ENCODE results near the gene KCNQ1.

Gene KCNQ1

DNA sequence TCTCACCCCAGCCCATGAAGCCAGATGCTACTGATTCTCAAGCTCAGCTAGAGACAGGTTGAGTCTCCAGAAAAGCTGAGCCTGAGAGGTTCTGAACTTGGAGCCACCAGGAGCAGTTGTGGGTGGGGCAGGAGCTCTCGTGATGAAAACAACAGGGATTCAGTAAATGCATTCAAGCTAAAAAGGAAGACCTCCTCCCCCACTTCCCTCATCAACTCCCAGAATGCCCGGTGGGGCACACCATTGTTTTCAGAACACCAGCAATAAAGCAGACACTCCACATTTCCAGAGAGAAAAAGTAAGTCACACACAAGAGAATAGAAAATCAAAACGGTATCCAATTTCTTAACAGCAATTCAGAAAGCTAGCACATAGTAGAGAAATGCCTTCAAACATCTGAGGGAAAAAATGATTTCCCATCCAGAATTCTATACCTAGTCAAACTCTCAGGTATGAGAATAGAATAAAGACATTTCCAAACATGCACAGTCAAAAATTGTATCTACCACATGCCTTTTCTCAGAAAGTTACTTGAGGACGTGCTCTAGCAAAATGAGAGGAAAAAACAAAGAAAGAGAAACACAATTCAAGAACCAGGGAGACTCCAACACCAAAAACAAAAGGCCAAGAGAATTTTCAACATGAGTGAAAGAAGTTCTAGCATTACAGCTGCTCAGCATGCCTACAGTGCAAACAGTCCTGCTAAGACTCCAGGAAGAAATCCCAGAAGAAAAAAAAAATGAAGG is 383.9 kb downstream of the KCNQ1 start:
- Histone ChIP-seq H3K36me3 (ENCODE audit: insufficient read depth, low read length) (no peaks in the 10 kb centered on the region), H3K27me3 (ENCODE audit: insufficient read depth, low read length) (peaks cover 5% of the 10 kb centered on the region), H3K9me3 (ENCODE audit: low read length) (peaks cover 2% of the 10 kb centered on the region), H3K4me3 (ENCODE audit: low read length) (no peak overlapping the region), H3K4me1 (ENCODE audit: insufficient read depth, low read length) (peaks cover 14% of the 10 kb centered on the region), H2AFZ (ENCODE audit: low read depth, low read length) (no peak overlapping the region)

DNA sequence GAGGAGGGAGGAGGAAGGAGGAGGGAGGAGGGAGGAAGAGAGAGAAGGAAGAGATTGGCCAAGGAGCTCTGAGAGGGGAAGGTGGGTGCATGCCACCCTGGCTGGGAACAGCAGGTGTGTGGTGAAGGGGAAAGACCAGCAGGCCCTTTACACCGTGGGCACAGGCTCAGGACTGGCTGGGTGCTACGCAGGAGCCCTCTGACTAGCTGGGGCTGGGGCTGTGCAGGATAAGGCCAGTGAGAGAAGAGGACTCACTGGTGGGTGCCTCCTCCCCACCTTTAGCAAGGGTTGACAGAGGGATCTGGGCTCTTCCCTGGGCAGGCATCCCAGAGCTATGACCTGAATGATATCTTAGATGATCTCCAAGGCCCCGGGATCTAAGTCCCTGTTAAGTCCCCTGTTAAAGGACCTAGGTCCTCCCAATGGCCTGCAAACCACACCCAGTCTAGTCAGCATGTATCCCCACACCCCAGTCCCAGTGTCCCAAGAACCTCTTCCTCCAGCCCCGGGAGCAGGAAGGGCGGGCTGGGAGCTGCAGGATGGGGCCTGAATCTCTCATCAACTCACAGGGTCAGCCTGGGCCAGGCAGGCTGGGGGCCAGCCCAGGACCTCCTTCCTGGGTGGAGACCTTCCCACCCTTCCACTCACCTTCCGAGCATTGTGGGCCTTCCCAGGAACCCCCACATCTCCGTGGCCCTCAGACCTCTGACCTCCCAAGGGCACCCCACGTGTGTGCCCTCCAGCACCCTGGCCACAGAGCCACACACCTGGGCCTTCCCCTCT is 385.4 kb downstream of the KCNQ1 start:
- H2AFZ ChIP-seq (ENCODE audit: low read depth, low read length), result no peak overlapping the region
- H3K27me3 ChIP-seq (ENCODE audit: insufficient read depth, low read length), result peaks cover 5% of the 10 kb centered on the region

DNA sequence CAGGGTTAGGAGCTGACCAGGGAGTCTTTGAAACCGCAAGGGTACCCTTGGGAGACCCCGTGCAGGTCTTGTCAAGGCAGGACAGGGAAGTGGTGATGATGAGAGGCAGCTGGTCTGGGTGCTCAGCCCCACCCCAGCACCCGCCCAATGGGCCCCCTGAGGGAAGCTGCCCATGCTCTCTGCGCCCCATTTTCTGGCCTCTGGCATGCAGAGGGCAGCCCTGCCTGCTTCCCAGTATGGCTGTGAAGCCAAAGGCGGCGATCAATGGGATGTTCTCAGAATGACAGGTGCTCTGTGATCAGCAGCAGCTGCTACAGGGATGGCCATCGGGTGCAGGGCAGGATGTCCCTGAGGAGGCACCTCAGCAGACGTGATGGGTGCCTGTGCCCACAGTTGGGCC is 386.1 kb downstream of the KCNQ1 start:
- Histone ChIP-seq H3K4me1 (ENCODE audit: insufficient read depth, low read length) (peaks cover 10% of the 10 kb centered on the region), H3K36me3 (ENCODE audit: insufficient read depth, low read length) (no peaks in the 10 kb centered on the region), H3K9me3 (ENCODE audit: low read length) (peaks cover 2% of the 10 kb centered on the region), H3K4me3 (ENCODE audit: low read length) (no peak overlapping the region), H2AFZ (ENCODE audit: low read depth, low read length) (no peak overlapping the region), H3K27me3 (ENCODE audit: insufficient read depth, low read length) (peaks cover 8% of the 10 kb centered on the region)

More for the DNA sequence above, 385.4 kb downstream of the KCNQ1 start:
- Histone ChIP-seq H3K9me3 (ENCODE audit: low read length) (peaks cover 2% of the 10 kb centered on the region), H3K36me3 (ENCODE audit: insufficient read depth, low read length) (no peaks in the 10 kb centered on the region), H3K4me1 (ENCODE audit: insufficient read depth, low read length) (peaks cover 14% of the 10 kb centered on the region), H3K4me3 (ENCODE audit: low read length) (no peak overlapping the region)

DNA sequence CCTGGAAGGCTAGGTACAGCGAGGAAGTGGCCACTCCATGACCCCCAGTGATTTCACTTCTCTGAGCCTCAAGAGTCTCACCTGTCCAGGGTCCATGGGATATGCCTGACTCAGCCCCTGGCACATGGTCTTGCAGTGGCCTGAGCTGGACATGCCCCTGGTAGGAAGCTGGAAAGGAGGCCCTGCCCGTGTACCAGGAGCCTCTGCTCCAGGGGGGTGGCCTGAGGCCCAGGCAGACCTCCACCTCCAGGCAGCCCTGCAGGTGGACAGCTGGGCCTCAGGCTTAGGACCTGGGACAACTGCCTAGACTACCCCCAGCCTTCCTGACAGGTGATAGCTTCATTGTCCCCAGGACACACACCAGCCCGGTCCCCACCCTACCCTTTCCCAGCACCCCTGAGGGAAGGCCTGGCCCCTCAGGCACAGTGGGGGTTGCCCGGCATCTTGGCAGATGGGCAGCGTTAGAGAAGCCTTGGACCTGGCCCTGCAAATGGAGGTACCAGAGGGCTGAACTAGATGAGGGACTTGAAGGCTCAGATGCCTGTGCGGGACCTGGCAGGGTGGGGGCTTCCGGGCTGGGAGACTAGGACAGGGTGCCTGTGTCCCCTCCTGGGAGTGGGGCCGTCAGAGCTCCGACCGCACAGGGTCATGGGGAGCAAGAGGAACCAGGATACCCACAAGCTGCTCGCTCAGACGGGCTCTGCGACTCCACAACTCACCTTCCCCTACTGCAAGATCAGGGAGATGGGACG is 387.1 kb downstream of the KCNQ1 start:
- Histone ChIP-seq H3K9me3 (ENCODE audit: low read length) (peaks cover 2% of the 10 kb centered on the region), H3K4me3 (ENCODE audit: low read length) (no peak overlapping the region), H3K36me3 (ENCODE audit: insufficient read depth, low read length) (no peaks in the 10 kb centered on the region), H3K4me1 (ENCODE audit: insufficient read depth, low read length) (no peaks in the 10 kb centered on the region), H2AFZ (ENCODE audit: low read depth, low read length) (no peak overlapping the region), H3K27me3 (ENCODE audit: insufficient read depth, low read length) (peaks cover 8% of the 10 kb centered on the region)

DNA sequence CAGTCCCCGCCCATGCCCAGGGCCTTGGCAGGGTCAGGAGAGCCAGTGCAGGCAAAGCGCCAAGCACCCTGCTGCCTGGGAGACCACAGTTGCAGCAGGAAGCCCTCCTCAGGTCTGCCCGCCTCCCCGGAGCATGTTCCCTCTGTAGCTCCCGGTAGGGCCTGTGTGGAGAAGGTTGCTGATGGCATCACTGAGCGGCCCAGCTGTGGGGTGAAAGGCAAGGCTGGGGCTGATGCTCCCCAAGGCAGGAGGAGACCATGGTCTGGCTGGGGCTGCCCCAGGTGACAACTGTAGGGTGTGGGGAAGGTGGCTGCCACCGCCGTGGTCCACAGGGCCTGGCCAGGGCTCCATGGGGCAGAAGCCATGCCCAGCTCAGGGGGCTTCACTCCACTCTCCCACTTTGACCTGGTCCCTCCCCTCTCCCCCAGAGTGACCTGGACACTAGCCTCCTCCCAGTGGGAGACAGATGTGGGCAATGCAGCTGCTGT is 387.8 kb downstream of the KCNQ1 start:
- Histone ChIP-seq H3K36me3 (ENCODE audit: insufficient read depth, low read length) (no peaks in the 10 kb centered on the region), H2AFZ (ENCODE audit: low read depth, low read length) (no peak overlapping the region), H3K9me3 (ENCODE audit: low read length) (peaks cover 2% of the 10 kb centered on the region), H3K27me3 (ENCODE audit: insufficient read depth, low read length) (peaks cover 8% of the 10 kb centered on the region), H3K4me1 (ENCODE audit: insufficient read depth, low read length) (peaks cover 6% of the 10 kb centered on the region), H3K4me3 (ENCODE audit: low read length) (no peak overlapping the region)

DNA sequence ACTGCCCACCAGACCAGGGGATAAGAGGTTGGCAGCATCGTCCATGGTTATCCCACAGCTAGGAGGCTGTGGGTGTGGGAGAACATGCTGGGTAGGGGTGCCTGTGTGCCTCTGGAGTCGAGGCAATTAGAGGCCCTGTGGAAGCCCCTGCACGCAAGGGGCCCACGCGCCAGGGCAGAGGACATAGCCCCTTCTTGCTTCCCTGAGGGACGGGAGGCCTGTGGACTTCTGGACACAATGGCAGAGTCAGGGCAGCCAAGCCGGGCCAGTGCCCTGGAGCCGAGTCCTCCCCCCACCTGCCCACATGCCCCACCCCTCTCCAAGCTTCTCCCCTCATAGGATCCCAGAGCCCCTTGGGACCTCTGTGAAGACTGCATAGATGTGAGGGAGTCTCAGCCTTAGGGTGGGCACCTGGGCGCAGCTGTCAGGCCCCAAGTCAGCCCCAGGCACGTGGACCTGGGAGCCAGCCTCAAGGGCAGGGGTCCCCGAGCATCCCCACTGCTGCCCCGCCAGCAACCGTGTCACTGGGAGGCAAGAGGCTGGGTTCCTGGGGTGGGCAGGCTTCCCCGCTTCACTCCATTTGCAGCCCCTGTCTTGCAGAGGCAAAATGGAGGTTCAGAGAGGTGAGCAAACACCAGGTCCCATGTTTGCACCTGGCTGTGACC is 388.4 kb downstream of the KCNQ1 start:
- H3K27me3 ChIP-seq (ENCODE audit: insufficient read depth, low read length), result peaks cover 8% of the 10 kb centered on the region
- H3K9me3 ChIP-seq (ENCODE audit: low read length), result peaks cover 2% of the 10 kb centered on the region
- no peak overlapping the region for H2AFZ ChIP-seq (ENCODE audit: low read depth, low read length)
- peaks cover 6% of the 10 kb centered on the region for H3K4me1 ChIP-seq (ENCODE audit: insufficient read depth, low read length)
- no peak overlapping the region for H3K4me3 ChIP-seq (ENCODE audit: low read length)
- no peaks in the 10 kb centered on the region for H3K36me3 ChIP-seq (ENCODE audit: insufficient read depth, low read length)

DNA sequence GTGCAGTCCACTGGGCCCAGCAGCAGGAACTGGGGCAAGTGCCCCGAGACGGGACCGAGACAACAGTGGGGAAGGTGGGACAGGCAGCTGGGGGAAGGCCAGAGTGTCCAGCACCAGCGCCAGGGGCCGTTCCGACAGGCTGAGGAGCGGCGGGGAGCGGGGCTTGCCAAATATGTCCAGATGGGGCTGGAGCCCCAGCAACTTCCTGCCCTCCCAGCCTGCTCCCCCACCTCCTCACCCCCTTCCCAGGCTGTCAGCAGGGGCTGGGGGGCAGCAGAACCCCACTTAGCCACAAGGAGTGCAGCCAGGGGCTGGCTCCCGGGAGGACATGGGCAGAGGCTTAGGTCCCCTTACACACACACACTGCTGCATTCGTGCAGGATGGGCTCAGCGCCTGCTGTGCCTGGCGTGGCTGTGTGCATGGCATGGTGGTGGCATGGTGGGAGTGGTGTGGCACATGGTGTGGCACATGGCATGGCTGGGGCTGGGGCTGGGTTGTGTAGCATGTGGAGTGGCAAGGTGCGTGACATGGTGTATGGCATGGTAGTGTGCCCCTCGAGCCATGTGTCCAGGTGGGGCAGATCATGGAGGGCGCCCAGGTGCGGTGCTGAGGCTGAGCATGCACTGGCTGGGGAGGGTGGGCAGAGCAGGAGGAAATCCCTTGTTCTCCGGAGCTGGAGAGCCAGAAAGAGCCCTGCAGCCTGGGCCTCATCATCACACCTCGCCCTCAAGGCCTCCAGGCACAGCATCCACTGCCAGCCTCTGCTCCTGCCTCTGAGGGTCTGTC is 389.1 kb downstream of the KCNQ1 start:
- no peaks in the 10 kb centered on the region for H3K36me3 ChIP-seq (ENCODE audit: insufficient read depth, low read length)
- no peak overlapping the region for H3K4me3 ChIP-seq (ENCODE audit: low read length)
- H3K9me3 ChIP-seq (ENCODE audit: low read length), result peaks cover 2% of the 10 kb centered on the region
- H3K4me1 ChIP-seq (ENCODE audit: insufficient read depth, low read length), result peaks cover 6% of the 10 kb centered on the region
- H3K27me3 ChIP-seq (ENCODE audit: insufficient read depth, low read length), result peaks cover 8% of the 10 kb centered on the region
- H2AFZ ChIP-seq (ENCODE audit: low read depth, low read length), result no peak overlapping the region

DNA sequence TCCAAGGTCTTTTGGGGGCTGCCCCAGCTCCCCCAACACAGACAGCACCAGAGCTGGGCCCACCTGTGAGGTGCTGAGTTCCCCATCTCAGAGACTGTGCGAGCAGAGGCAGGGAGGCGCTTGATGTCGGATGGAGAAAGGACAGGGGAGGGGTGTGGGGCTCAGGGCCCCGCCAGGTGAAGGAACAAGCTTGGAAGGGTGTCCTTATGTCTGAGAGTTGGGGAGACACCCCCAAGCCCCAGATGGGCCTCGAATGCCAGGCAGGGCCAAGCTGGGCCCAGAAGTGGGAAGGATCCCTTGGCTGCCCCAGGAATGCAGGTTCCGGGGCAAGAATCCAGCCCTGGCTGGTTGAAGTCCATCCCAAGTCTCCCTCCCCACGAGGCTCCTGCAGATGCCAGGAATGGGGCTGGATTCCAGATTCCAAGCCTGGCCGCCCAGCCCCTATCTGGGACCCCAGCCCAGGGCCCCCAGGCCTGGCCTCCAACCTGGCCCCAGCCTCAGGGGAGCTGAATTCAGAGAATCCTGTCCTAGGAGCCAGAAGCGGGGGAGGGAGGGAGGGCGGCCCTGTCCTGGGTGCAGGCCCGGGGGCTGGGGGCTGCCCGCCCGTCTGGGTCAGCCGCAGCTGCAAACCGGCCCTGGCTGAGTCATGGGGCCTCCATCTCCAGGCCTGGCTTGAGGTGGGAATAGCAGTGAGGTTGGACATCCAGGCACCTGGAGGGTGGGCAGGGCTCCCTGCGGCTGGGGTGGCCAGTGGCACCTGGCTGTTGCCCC is 389.9 kb downstream of the KCNQ1 start:
- Histone ChIP-seq H3K4me1 (ENCODE audit: insufficient read depth, low read length) (peaks cover 13% of the 10 kb centered on the region), H2AFZ (ENCODE audit: low read depth, low read length) (no peak overlapping the region), H3K36me3 (ENCODE audit: insufficient read depth, low read length) (no peaks in the 10 kb centered on the region), H3K9me3 (ENCODE audit: low read length) (peaks cover 2% of the 10 kb centered on the region), H3K27me3 (ENCODE audit: insufficient read depth, low read length) (peaks cover 8% of the 10 kb centered on the region), H3K4me3 (ENCODE audit: low read length) (no peak overlapping the region)

DNA sequence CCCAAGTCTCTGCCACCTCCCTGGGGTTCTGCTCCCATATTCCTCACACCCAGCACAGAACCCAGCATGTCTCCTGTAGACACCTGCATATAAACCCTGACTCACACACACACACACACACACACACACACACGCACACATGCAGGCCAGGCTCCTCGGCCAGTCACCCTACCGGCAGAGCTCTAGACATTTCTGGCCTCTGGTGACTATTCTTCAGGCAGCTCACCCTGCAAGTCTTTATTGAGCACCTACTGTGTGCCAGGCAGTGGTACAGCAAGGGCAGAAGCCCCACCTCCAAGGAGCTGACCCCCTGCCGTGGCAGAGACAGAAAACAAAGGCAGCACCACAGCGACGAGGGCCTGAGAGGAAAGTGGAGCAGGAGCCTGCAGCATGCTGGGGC is 390.5 kb downstream of the KCNQ1 start:
- H3K4me3 ChIP-seq (ENCODE audit: low read length), result no peak overlapping the region
- H2AFZ ChIP-seq (ENCODE audit: low read depth, low read length), result no peak overlapping the region
- H3K27me3 ChIP-seq (ENCODE audit: insufficient read depth, low read length), result peaks cover 8% of the 10 kb centered on the region
- H3K9me3 ChIP-seq (ENCODE audit: low read length), result no peaks in the 10 kb centered on the region
- no peaks in the 10 kb centered on the region for H3K36me3 ChIP-seq (ENCODE audit: insufficient read depth, low read length)
- peaks cover 18% of the 10 kb centered on the region for H3K4me1 ChIP-seq (ENCODE audit: insufficient read depth, low read length)

DNA sequence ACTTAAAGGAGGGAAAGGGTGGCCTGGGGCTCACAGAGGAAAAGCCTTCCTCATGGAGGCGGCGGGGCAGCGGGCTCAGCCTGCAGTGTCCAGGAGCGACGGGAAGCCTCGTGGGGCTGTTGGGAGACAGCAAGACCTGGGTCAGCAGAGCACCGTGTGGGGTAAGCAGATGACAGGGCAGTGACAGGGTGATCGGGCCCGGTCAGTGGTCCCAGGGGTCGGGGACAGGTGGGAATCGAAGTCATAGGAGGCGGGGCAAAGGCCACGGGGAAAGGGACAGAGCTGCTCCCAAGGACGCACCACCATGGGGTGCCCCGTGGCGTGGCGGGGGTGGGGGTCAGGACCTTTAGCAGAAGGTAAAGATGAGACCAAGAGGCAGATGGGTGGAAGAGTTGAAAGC is 390.9 kb downstream of the KCNQ1 start:
- peaks cover 18% of the 10 kb centered on the region for H3K4me1 ChIP-seq (ENCODE audit: insufficient read depth, low read length)
- H3K36me3 ChIP-seq (ENCODE audit: insufficient read depth, low read length), result no peaks in the 10 kb centered on the region
- H2AFZ ChIP-seq (ENCODE audit: low read depth, low read length), result no peak overlapping the region
- no peaks in the 10 kb centered on the region for H3K9me3 ChIP-seq (ENCODE audit: low read length)
- no peak overlapping the region for H3K4me3 ChIP-seq (ENCODE audit: low read length)
- peaks cover 8% of the 10 kb centered on the region for H3K27me3 ChIP-seq (ENCODE audit: insufficient read depth, low read length)

DNA sequence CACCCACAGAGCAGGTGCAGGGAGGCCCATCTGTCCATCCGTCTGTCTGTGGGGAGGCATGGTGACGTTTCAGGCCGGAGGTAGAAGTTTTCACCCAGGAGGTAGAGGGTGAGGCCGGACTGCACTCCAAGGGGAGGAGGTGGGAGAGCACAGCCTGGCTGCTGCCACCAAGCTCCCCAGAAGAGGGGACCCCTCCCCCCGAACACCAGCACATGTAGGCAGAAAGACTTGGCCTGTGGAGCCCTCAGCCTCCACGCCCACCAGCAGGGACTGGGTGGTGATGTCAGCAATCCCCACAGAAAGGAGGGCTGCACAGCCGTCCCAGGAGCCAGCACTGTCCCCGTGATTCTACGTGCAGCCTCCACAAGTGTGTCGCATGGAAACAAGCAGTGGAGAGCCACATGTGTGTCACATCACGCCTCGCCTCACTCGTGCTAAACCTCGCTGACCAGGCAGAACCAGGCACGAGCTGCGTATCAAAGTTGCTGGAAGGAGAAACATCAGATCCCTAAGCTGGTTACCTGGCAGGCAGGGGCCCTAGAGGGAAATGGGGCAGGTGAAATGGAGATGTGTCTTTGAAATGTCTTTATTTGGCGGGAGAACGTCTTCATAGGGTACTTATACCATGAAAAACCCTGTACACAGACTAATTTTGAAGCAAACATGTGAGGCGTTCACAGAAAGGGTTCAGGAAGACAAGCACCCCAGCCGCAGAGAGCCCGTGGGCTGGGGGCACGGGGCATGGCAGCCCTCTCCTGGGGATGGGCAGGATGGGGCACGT is 391.7 kb downstream of the KCNQ1 start:
- Histone ChIP-seq H2AFZ (ENCODE audit: low read depth, low read length) (no peak overlapping the region), H3K4me3 (ENCODE audit: low read length) (no peak overlapping the region), H3K36me3 (ENCODE audit: insufficient read depth, low read length) (no peaks in the 10 kb centered on the region), H3K4me1 (ENCODE audit: insufficient read depth, low read length) (peaks cover 18% of the 10 kb centered on the region), H3K27me3 (ENCODE audit: insufficient read depth, low read length) (peaks cover 8% of the 10 kb centered on the region), H3K9me3 (ENCODE audit: low read length) (no peaks in the 10 kb centered on the region)
